ENCODE measurements around the gene FANCG. TPM values are rescaled to one million over a fixed set of nuclear protein-coding genes. Genes with fewer than 3 reads are reported as not detected.

Gene FANCG
- polyA plus RNA-seq, 1 experiment = 9.1 TPM

DNA sequence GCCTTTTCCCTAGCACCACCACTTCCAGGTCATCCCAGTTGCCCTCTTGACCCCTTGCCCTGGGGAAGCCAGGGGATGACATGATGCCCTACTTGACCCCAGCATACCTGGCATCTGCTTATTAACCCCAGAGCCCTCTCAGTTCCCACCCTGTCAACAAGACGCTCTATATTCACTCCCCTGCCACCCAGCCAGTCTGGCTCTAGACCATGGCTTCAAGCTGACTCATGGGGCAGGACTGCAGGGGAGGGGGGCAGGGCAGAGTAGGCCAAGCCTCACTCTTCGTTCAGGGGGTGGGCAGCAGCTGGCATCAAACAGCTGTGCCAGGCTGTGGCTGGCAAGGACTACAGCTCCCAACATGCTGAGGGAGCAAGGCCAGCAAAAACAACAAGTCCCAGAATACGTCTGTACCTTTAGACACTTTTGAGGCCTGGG, 30.6 kb upstream of the FANCG start:
- CTCF ChIA-PET = interaction anchor here (0.9 to 1.1 kb wide), 3 partner anchors 14 to 368 kb away, joined by 3 to 5 read pairs (median 3); partner anchors contain the start of gene PIGO
- H3K27ac ChIP-seq (ENCODE audit: low read depth, low read length) = peak overlapping the region; percentile 84
- POLR2A ChIA-PET = interaction anchor here (2.7 kb wide), 1 partner anchor 38 kb away, joined by 18 read pairs; the partner anchor contains the start of gene VCP
- TF ChIP-seq CTCF (IDR thresholded peaks at IDR 0.05; ENCODE audit: low read depth, low read length) = no peak
- H3K4me3 ChIP-seq (ENCODE audit: low read depth, low read length) = peak overlapping the region; percentile 84
- H3K9me3 ChIP-seq (ENCODE audit: control insufficient read depth, insufficient read depth, low read length) = no peaks in the 10 kb centered on the region
- no peaks in the 10 kb centered on the region for H3K27me3 ChIP-seq (ENCODE audit: control insufficient read depth, insufficient read depth, low read length)
- DNase-seq (ENCODE audit: low read depth, low spot score) = no peak

DNA sequence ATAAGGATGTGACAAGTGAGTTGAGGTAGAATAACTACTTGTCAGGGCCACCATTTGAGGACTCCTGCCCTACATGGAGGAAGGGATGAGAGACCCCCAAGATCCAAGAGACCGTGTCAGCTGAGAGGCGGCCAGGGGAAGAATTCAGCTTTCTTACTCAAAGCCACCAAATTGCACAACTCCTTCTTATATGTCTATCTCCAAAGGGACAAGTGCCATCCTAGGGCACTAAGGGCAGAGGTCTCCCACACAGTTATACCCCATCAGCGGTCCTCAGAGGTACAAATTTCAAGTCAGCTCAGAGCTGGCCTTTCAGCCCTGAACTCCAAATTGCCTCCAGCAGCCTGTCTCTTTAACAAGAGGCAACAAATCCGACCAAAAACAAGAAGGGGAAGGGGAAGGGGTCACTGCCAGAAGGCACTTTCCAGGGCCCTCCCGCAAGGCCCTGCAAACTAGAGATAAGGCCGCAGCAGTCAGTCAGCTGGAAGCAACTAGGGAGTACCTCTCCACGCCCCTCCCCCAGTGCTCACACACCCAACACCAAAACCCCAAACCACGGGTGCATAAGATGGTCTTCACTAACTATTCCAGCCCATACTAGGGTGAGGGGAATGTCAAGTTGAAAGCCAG, 29.3 kb upstream of the FANCG start:
- H3K4me3 ChIP-seq (ENCODE audit: low read depth, low read length) = no peak overlapping the region
- no peak overlapping the region for H3K27ac ChIP-seq (ENCODE audit: low read depth, low read length)
- TF ChIP-seq CTCF (IDR thresholded peaks at IDR 0.05; ENCODE audit: low read depth, low read length) = no peak
- no peak for DNase-seq (ENCODE audit: low read depth, low spot score)
- POLR2A ChIA-PET = no interaction called here
- H3K9me3 ChIP-seq (ENCODE audit: control insufficient read depth, insufficient read depth, low read length) = no peaks in the 10 kb centered on the region
- CTCF ChIA-PET = interaction anchor here (1.2 kb wide), 1 partner anchor 12 kb away, joined by 5 read pairs; the partner anchor contains the start of gene PIGO
- H3K27me3 ChIP-seq (ENCODE audit: control insufficient read depth, insufficient read depth, low read length) = no peaks in the 10 kb centered on the region

GRCh38 chr9:35108461-35108860, 28.7 kb upstream of the FANCG start:
- CTCF ChIA-PET = interaction anchor here (1.2 to 1.9 kb wide), 2 partner anchors 12 to 209 kb away, joined by 5 read pairs; partner anchors contain the start of gene PIGO
- no peak for DNase-seq (ENCODE audit: low read depth, low spot score)
- Histone ChIP-seq H3K27ac (ENCODE audit: low read depth, low read length) (no peak overlapping the region), H3K27me3 (ENCODE audit: control insufficient read depth, insufficient read depth, low read length) (no peaks in the 10 kb centered on the region), H3K9me3 (ENCODE audit: control insufficient read depth, insufficient read depth, low read length) (no peaks in the 10 kb centered on the region), H3K4me3 (ENCODE audit: low read depth, low read length) (no peak overlapping the region)
- POLR2A ChIA-PET = no interaction called here
- no peak for TF ChIP-seq CTCF (IDR thresholded peaks at IDR 0.05; ENCODE audit: low read depth, low read length)

DNA sequence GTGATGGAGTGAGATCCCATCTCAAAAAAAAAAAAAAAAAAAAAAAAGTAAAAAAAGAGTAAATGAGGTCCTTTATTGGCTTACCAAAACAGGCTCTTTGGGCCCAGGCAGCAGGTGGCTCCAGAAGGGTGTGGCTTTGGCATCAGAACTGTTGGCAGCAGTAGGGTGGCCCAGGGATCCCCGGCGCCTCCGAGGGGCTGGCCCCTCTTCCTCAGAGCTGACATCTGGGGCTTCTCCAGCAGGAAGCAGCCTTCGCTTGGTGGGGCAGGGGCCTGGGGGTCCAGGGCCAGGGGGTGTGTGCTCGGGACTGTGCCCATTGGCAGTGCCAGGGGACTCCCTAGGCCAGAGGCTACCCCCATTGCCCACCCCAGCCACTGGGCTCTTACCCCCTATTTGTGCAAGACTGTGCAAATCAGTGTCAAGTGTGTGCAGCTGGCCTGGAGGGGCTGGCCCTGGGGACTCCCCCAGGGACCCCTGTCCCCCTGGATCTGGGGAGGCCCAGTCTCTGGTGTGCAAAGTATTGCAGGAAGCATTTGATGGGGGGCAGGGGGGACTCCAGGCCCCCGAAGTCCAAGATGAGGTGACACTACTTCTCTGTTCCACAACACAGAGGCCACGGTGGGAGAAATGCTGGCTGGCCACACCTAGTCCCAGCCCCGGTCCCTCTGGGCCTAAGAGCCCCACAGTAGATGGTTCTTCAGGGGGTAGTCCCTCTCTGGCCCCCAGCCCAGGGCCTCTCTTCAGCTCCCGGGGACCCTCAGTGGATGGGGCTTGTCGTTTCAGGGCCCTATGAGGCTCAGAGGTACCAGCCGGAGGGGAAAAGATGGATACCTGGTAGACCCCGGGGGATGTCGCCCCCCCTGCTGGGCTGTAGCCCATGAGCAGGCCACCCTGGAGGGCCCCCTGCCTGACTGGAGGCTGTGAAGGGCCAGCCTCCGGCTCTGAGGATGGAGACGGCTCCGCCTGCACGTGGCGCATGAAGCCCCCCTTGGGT, 27.9 kb upstream of the FANCG start:
- no peak for TF ChIP-seq CTCF (IDR thresholded peaks at IDR 0.05; ENCODE audit: low read depth, low read length)
- H3K9me3 ChIP-seq (ENCODE audit: control insufficient read depth, insufficient read depth, low read length) = no peaks in the 10 kb centered on the region; the same call in 1 of the 2 replicates
- no peak for DNase-seq (ENCODE audit: low read depth, low spot score)
- no peaks in the 10 kb centered on the region for H3K27me3 ChIP-seq (ENCODE audit: control insufficient read depth, insufficient read depth, low read length)
- ChIA-PET CTCF (interaction anchor here (1.2 to 1.9 kb wide), 2 partner anchors 11 to 208 kb away, joined by 5 read pairs; partner anchors contain the start of gene PIGO), POLR2A (interaction anchor here (0.6 kb wide), 1 partner anchor 1874 kb away, joined by 3 read pairs; no protein-coding TSS in a partner anchor)
- H3K27ac ChIP-seq (ENCODE audit: low read depth, low read length) = no peak overlapping the region
- H3K4me3 ChIP-seq (ENCODE audit: low read depth, low read length) = no peak overlapping the region

Data from AG04450 (cell line).